VCaP (cell line): ENCODE data around the gene LENG8.

Source experiments
- H3K27ac ChIP-seq: fragments of 450-650 bp; 2 replicates; pipeline ENCODE4 v1.5.1; 2017
- CTCF ChIP-seq: fragments of 450-650 bp; conservative IDR thresholded peaks from 2 replicates; pipeline ENCODE4 v1.5.1; 2017; ENCODE audit warnings: mild to moderate bottlenecking, moderate library complexity

LENG8 gene

GRCh38 chr19:54454781-54455675 is 6.0 kb downstream of the LENG8 start:
- no peak for TF ChIP-seq CTCF

GRCh38 chr19:54455786-54456422 is 6.9 kb downstream of the LENG8 start:
- no peak overlapping the region for H3K27ac ChIP-seq

More at GRCh38 chr19:54454781-54455675, 6.0 kb downstream of the LENG8 start:
- no peak overlapping the region for H3K27ac ChIP-seq

GRCh38 chr19:54456423-54457373 is 7.7 kb downstream of the LENG8 start:
- no peak for TF ChIP-seq CTCF
- no peak overlapping the region for H3K27ac ChIP-seq

More at GRCh38 chr19:54455786-54456422, 6.9 kb downstream of the LENG8 start:
- no peak for TF ChIP-seq CTCF

GRCh38 chr19:54457773-54458647 is 9.0 kb downstream of the LENG8 start:
- no peak overlapping the region for H3K27ac ChIP-seq
- no peak for TF ChIP-seq CTCF

- H3K27ac ChIP-seq = no peak overlapping the region
- no peak for TF ChIP-seq CTCF
Observed at GRCh38 chr19:54458648-54459281, 9.8 kb downstream of the LENG8 start.
